ENCODE results near the gene SH3GL1.
A peak's percentile ranks its signal among the peaks of the same experiment; 100 is the strongest.

GRCh38 chr19:4443966-4444764 lies 43.8 kb upstream of the SH3GL1 start:
- no peak for TF ChIP-seq CTCF (IDR thresholded peaks at IDR 0.05 in 8 of 11, conservative IDR thresholded peaks at IDR 0.05 in 3 of 11)
- TF ChIP-seq POLR2AphosphoS5 (IDR thresholded peaks at IDR 0.05): peak in 1 of 3 donors; percentile 59

Data from spleen (tissue), 7 donors.